Loucy (cell line): ENCODE results near the gene ASPRV1.

Experiments
- H2AFZ ChIP-seq: fragments of 200-600 bp; sonication (generic); 2 replicates; pipeline ENCODE4 v1.6.0; 2016; ENCODE audit warnings: antibody characterized with exemption, mild to moderate bottlenecking, low read length, moderate library complexity
- H3F3A ChIP-seq: fragments of 200-600 bp; 2 replicates; pipeline ENCODE4 v1.6.0; 2016; ENCODE audit warnings: antibody characterized with exemption, low read depth, mild to moderate bottlenecking
- H3K27me3 ChIP-seq: fragments of 200-600 bp; sonication (generic); 2 replicates; pipeline ENCODE4 v1.6.1; 2014; ENCODE audit warnings: low read length, mild to moderate bottlenecking; ENCODE audit not compliant: insufficient read depth, poor library complexity, severe bottlenecking
- H3K36me3 ChIP-seq: fragments of 200-600 bp; sonication (generic); 2 replicates; pipeline ENCODE4 v1.6.1; 2016; ENCODE audit warnings: low read length; ENCODE audit not compliant: insufficient read depth
- H3K4me1 ChIP-seq: fragments of 200-600 bp; sonication (generic); 2 replicates; pipeline ENCODE4 v1.5.1; 2014; ENCODE audit warnings: low read length, mild to moderate bottlenecking; ENCODE audit not compliant: insufficient read depth, poor library complexity, severe bottlenecking
- H3K4me2 ChIP-seq: fragments of 200-600 bp; sonication (generic); 2 replicates; pipeline ENCODE4 v1.6.0; 2014; ENCODE audit warnings: antibody characterized with exemption, low read length, low read depth, mild to moderate bottlenecking; ENCODE audit not compliant: poor library complexity, severe bottlenecking
- H3K4me3 ChIP-seq: fragments of 200-600 bp; sonication (generic); 2 replicates; pipeline ENCODE4 v1.5.1; 2014; ENCODE audit warnings: low read length, mild to moderate bottlenecking, mixed read lengths; ENCODE audit not compliant: poor library complexity, severe bottlenecking
- H3K79me2 ChIP-seq: fragments of 200-600 bp; sonication (generic); 2 replicates; pipeline ENCODE4 v1.6.1; 2014; ENCODE audit warnings: low read length; ENCODE audit not compliant: insufficient read depth
- H3K9ac ChIP-seq: fragments of 200-600 bp; sonication (generic); 2 replicates; pipeline ENCODE4 v1.6.0; 2014; ENCODE audit warnings: mild to moderate bottlenecking, low read depth, low read length, moderate library complexity; ENCODE audit not compliant: poor library complexity, severe bottlenecking
- H3K9me2 ChIP-seq: fragments of 200-600 bp; sonication (generic); replicated peaks from 2 replicates; pipeline ENCODE4 v1.6.1; 2016; ENCODE audit warnings: low read depth, low read length, mixed read lengths
- H3K9me3 ChIP-seq: fragments of 200-600 bp; sonication (generic); 2 replicates; pipeline ENCODE4 v1.6.1; 2014; ENCODE audit warnings: mild to moderate bottlenecking, antibody characterized with exemption, low read length, low read depth; ENCODE audit not compliant: insufficient read depth
- H4K20me1 ChIP-seq: fragments of 200-600 bp; sonication (generic); 2 replicates; pipeline ENCODE4 v1.6.0; 2014; ENCODE audit warnings: antibody characterized with exemption, low read length, mild to moderate bottlenecking; ENCODE audit not compliant: insufficient read depth, poor library complexity, severe bottlenecking
- CTCF ChIP-seq: fragments of 200-600 bp; sonication (generic); conservative IDR thresholded peaks from 2 replicates; pipeline ENCODE4 v1.5.1; 2014; ENCODE audit warnings: mild to moderate bottlenecking, antibody characterized with exemption, low read length
- EZH2phosphoT487 ChIP-seq: fragments of 200-600 bp; IDR thresholded peaks from 2 replicates; pipeline ENCODE4 v1.6.1; 2018; ENCODE audit warnings: antibody characterized with exemption, mild to moderate bottlenecking, moderate library complexity, borderline replicate concordance

ASPRV1 gene

GRCh38 chr2:69993708-69994107, 32.3 kb upstream of the ASPRV1 start:
- Histone ChIP-seq H2AFZ (no peak overlapping the region), H3K9ac (no peak overlapping the region), H3K79me2 (0 out of 2 replicates have a peak, but pooled peaks cover 5% of the 10 kb centered on the region), H3K4me2 (no peak overlapping the region), H3K27me3 (no peaks in the 10 kb centered on the region), H3F3A (no peaks in the 10 kb centered on the region), H3K4me1 (peaks cover 7% of the 10 kb centered on the region), H3K4me3 (no peak overlapping the region), H4K20me1 (no peaks in the 10 kb centered on the region), H3K9me2 (no peaks in the 10 kb centered on the region), H3K36me3 (peaks cover 48% of the 10 kb centered on the region; the same call in 1 of the 2 replicates), H3K9me3 (no peaks in the 10 kb centered on the region)
- TF ChIP-seq EZH2phosphoT487, result no peak
- TF ChIP-seq CTCF, result no peak

- Histone ChIP-seq H3K9me3 (no peaks in the 10 kb centered on the region), H3K4me1 (peaks cover 7% of the 10 kb centered on the region), H2AFZ (no peak overlapping the region), H3K79me2 (0 out of 2 replicates have a peak, but pooled peaks cover 5% of the 10 kb centered on the region), H4K20me1 (no peaks in the 10 kb centered on the region), H3K36me3 (peaks cover 51% of the 10 kb centered on the region; the same call in 1 of the 2 replicates), H3K4me2 (no peak overlapping the region), H3F3A (no peaks in the 10 kb centered on the region), H3K4me3 (no peak overlapping the region), H3K27me3 (no peaks in the 10 kb centered on the region), H3K9me2 (no peaks in the 10 kb centered on the region), H3K9ac (no peak overlapping the region)
- no peak for TF ChIP-seq EZH2phosphoT487
- no peak for TF ChIP-seq CTCF
Observed at GRCh38 chr2:69993048-69993565, 31.7 kb upstream of the ASPRV1 start.

- Histone ChIP-seq H3F3A (no peaks in the 10 kb centered on the region), H4K20me1 (no peaks in the 10 kb centered on the region), H3K36me3 (peaks cover 51% of the 10 kb centered on the region; the same call in 1 of the 2 replicates), H3K9me2 (no peaks in the 10 kb centered on the region), H3K4me3 (no peak overlapping the region), H3K9ac (no peak overlapping the region), H3K9me3 (no peaks in the 10 kb centered on the region), H3K79me2 (0 out of 2 replicates have a peak, but pooled peaks cover 4% of the 10 kb centered on the region), H3K27me3 (no peaks in the 10 kb centered on the region), H3K4me2 (no peak overlapping the region), H2AFZ (no peak overlapping the region), H3K4me1 (peaks cover 4% of the 10 kb centered on the region)
- TF ChIP-seq CTCF (no peak), EZH2phosphoT487 (no peak)
Observed at GRCh38 chr2:69992310-69993047, 31.0 kb upstream of the ASPRV1 start.
